ENCODE data around the gene HUS1.
A peak's percentile ranks its signal among the peaks of the same experiment; 100 is the strongest.
"Not testable (repeated sequence)": the region's sequence is repeated elsewhere in the genome, so short reads cannot be mapped to it uniquely, and the experiment has no call there.

The HUS1 gene

DNA sequence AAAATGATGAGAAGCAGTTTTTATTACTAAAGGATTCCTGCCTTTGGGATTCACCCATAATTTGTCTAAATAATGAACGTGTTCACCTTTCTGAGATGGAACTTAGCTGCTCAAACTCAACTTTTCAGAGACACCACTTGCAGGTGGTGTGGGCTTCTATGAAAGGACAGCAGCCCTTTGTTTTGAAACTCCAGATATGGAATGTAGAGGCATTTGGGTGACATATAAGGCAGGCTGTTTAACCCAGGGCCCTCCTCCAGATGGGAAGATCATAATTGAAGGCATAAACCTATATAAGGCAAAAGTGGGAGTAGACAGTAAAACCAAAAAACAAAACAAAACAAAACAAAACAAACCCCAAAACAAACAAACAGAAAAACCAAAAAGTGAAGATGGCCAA, 11.9 kb upstream of the HUS1 start:
- ChIA-PET POLR2A (interaction anchor here (1.3 to 1.5 kb wide), 2 partner anchors 97 to 119 kb away, joined by 11 to 13 read pairs; partner anchors contain the start of gene UPP1), CTCF (interaction anchor here (0.6 to 4.9 kb wide), 14 partner anchors 9 to 1785 kb away, joined by 3 to 88 read pairs (median 6); no protein-coding TSS in a partner anchor)
- Histone ChIP-seq H3K9me3 (ENCODE audit: control insufficient read depth, insufficient read depth, low read depth, low read length) (no peaks in the 10 kb centered on the region), H3K27ac (ENCODE audit: extremely low read depth, low read depth, low read length) (no peak overlapping the region), H3K4me1 (ENCODE audit: control insufficient read depth, insufficient read depth, low read length) (no peaks in the 10 kb centered on the region), H3K36me3 (ENCODE audit: control insufficient read depth in 2 of 2, insufficient read depth in 1 of 2, low read length in 2 of 2) (no peaks in the 10 kb centered on the region), H3K4me3 (ENCODE audit: low read depth, low read length) (no peak overlapping the region)
- TF ChIP-seq ZNF391 (tag by site-specific recombination; IDR thresholded peaks at IDR 0.05; ENCODE audit: borderline replicate concordance, low read depth) (no peak), ZNF335 (tag by site-specific recombination; conservative IDR thresholded peaks at IDR 0.05) (peak; percentile 76)

DNA sequence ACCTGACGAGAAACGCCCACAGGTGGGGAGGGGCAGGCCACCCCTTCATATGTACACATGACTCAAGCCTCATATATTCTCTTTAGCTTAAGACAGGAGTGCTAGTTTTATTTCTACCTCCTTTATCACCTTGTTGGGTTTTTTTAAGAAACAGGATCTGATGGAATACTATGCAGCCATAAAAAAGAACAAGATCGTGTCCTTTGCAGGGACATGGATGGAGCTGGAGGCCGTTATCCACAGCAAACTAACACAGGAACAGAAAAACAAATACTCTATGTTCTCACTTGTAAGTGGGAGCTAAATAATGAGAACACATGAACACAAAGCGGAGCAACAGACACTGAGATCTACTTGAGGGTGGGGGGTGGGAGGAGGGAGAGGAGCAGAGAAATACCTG, 11.2 kb upstream of the HUS1 start:
- Histone ChIP-seq H3K9me3 (ENCODE audit: control insufficient read depth, insufficient read depth, low read depth, low read length) (no peaks in the 10 kb centered on the region), H3K4me1 (ENCODE audit: control insufficient read depth, insufficient read depth, low read length) (no peaks in the 10 kb centered on the region), H3K27ac (ENCODE audit: extremely low read depth, low read depth, low read length) (no peak overlapping the region), H3K4me3 (ENCODE audit: low read depth, low read length) (no peak overlapping the region), H3K36me3 (ENCODE audit: control insufficient read depth in 2 of 2, insufficient read depth in 1 of 2, low read length in 2 of 2) (no peaks in the 10 kb centered on the region)
- TF ChIP-seq ZNF473 (tag by site-specific recombination; IDR thresholded peaks at IDR 0.05) (no peak), ZNF146 (tag by site-specific recombination; IDR thresholded peaks at IDR 0.05) (peak; percentile 45; the same call in 1 of the 2 replicates)
- CTCF ChIA-PET = interaction anchor here (0.7 to 4.9 kb wide), 6 partner anchors 46 to 164 kb away, joined by 3 to 88 read pairs (median 6); no protein-coding TSS in a partner anchor
- POLR2A ChIA-PET = interaction anchor here (1.3 kb wide), 1 partner anchor 102 kb away, joined by 3 read pairs; no protein-coding TSS in a partner anchor

DNA sequence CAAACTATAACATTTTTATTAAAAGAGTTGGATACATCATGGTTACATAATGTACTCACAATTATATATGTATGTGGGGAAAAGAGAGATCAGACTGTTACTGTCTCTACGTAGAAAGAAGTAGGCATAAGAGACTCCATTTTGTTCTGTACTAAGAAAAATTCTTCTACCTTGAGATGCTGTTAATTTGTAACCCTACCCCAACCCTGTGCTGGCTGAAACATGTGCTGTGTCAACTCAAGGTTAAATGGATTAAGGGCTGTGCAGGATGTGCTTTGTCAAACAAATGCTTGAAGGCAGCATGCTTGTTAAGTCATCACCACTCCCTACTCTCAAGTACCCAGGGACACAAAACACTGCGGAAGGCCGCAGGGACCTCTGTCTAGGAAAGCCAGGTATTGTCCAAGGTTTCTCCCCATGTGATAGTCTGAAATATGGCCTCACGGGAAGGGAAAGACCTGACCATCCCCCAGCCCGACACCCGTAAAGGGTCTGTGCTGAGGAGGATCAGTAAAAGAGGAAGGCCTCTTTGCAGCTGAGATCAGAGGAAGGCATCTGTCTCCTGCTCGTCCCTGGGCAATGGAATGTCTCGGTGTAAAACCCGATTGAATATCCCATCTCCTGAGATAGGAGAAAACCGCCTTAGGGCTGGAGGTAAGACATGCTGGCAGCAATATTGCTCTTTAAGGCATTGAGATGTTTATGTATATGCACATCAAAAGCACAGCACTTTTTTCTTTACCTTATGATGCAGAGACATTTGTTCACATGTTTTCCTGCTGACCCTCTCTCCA, 10.4 kb upstream of the HUS1 start:
- ChIA-PET POLR2A (interaction anchor here (1.3 kb wide), 1 partner anchor 103 kb away, joined by 3 read pairs; no protein-coding TSS in a partner anchor), CTCF (interaction anchor here (0.9 to 4.9 kb wide), 6 partner anchors 12 to 120 kb away, joined by 4 to 88 read pairs (median 6); no protein-coding TSS in a partner anchor)
- not testable (repeated sequence) for H3K4me1 ChIP-seq (ENCODE audit: control insufficient read depth, insufficient read depth, low read length); H3K36me3 ChIP-seq (ENCODE audit: control insufficient read depth in 2 of 2, insufficient read depth in 1 of 2, low read length in 2 of 2); H3K4me3 ChIP-seq (ENCODE audit: low read depth, low read length); H3K27ac ChIP-seq (ENCODE audit: extremely low read depth, low read depth, low read length); H3K9me3 ChIP-seq (ENCODE audit: control insufficient read depth, insufficient read depth, low read depth, low read length)

DNA sequence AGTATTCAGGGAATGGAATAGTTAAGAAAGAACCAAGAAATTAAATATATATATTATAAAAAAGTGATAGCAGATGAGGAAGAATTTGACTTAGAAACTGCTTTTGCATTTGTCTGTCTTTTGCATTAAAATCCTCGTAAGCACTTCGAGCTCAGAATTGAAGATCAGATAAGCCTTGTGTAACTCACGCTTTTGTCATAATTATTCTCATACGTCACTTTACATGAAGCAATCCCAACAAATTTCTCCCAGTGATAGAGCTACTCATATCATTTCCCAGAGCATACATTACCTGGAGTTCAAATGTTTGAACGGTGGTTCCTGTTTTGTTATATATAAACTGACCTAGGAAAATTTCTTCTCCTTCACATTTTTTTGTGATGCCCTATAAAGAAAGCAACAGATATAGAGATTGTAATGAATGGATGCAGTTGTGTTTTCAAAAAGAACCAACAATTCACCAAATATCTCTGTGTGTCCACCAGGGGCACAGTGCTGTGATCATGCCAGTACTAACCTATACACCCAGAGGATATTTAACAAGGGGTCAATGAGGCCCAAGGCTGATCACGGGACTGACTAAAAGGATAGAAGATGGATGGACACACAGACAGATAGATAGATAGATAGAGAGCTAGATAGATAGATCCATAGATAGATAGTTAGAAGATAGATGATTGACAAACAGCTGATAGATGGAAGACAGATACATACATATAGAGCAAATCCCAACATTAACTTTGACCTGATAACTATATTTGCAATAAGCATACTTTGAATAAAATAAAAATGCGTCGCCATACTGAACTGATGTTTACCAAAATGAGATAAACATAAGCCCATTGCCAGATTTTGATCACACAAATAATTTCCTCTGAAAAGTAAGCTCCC, 9.3 kb upstream of the HUS1 start:
- Histone ChIP-seq H3K27ac (ENCODE audit: extremely low read depth, low read depth, low read length) (no peak overlapping the region), H3K4me3 (ENCODE audit: low read depth, low read length) (no peak overlapping the region), H3K9me3 (ENCODE audit: control insufficient read depth, insufficient read depth, low read depth, low read length) (no peaks in the 10 kb centered on the region), H3K36me3 (ENCODE audit: control insufficient read depth in 2 of 2, insufficient read depth in 1 of 2, low read length in 2 of 2) (no peaks in the 10 kb centered on the region), H3K4me1 (ENCODE audit: control insufficient read depth, insufficient read depth, low read length) (no peaks in the 10 kb centered on the region)
- ChIA-PET POLR2A (interaction anchor here (1.0 kb wide), 1 partner anchor 100 kb away, joined by 5 read pairs; the partner anchor contains the start of gene UPP1), CTCF (interaction anchor here (0.5 to 2.7 kb wide), 14 partner anchors 10 to 166 kb away, joined by 3 to 17 read pairs (median 4); no protein-coding TSS in a partner anchor)
- TF ChIP-seq MYNN (tag by site-specific recombination; IDR thresholded peaks at IDR 0.05; ENCODE audit: borderline replicate concordance) (no peak), ZNF138 (tag by site-specific recombination; IDR thresholded peaks at IDR 0.05; ENCODE audit: borderline replicate concordance) (no peak)
- TF ChIP-seq, protein P1, sequence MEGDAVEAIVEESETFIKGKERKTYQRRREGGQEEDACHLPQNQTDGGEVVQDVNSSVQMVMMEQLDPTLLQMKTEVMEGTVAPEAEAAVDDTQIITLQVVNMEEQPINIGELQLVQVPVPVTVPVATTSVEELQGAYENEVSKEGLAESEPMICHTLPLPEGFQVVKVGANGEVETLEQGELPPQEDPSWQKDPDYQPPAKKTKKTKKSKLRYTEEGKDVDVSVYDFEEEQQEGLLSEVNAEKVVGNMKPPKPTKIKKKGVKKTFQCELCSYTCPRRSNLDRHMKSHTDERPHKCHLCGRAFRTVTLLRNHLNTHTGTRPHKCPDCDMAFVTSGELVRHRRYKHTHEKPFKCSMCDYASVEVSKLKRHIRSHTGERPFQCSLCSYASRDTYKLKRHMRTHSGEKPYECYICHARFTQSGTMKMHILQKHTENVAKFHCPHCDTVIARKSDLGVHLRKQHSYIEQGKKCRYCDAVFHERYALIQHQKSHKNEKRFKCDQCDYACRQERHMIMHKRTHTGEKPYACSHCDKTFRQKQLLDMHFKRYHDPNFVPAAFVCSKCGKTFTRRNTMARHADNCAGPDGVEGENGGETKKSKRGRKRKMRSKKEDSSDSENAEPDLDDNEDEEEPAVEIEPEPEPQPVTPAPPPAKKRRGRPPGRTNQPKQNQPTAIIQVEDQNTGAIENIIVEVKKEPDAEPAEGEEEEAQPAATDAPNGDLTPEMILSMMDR (tag by site-specific recombination; IDR thresholded peaks at IDR 0.05) = 0 out of 2 replicates have a peak, but pooled peaks have one; percentile 29

DNA sequence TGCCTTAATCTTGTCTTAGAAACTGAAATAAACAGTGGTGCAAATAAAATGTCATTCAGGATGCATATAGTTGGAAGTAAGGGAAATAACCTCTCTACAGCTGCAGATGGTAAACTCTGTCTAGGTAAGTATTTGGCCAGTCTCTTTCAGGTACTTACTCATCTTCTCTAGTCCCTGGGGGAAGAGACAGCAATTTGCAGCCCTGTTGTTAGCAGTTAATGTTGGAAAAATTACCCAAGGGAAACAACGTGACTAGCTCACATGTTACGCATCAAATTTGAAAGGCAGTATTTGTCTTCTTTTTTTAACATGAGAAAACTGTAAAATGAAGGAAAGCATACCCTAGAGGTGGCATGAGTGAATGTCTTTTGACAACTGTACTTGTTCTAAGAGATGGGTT, 3.2 kb upstream of the HUS1 start:
- no peaks in the 10 kb centered on the region for H3K4me1 ChIP-seq (ENCODE audit: control insufficient read depth, insufficient read depth, low read length)
- H3K4me3 ChIP-seq (ENCODE audit: low read depth, low read length) = no peak overlapping the region
- peaks cover 5 to 9% of the 10 kb centered on the region in 2 experiments; a peak in 2 of 3 replicates for H3K36me3 ChIP-seq (ENCODE audit: control insufficient read depth in 2 of 2, insufficient read depth in 1 of 2, low read length in 2 of 2)
- H3K27ac ChIP-seq (ENCODE audit: extremely low read depth, low read depth, low read length) = no peak overlapping the region
- CTCF ChIA-PET = interaction anchor here (0.6 to 2.5 kb wide), 6 partner anchors 9 to 172 kb away, joined by 3 to 13 read pairs (median 6); no protein-coding TSS in a partner anchor
- POLR2A ChIA-PET = no interaction called here
- no peaks in the 10 kb centered on the region for H3K9me3 ChIP-seq (ENCODE audit: control insufficient read depth, insufficient read depth, low read depth, low read length)
- TF ChIP-seq ZNF214 (tag by site-specific recombination; IDR thresholded peaks at IDR 0.05; ENCODE audit: borderline replicate concordance) = no peak
- no peak for TF ChIP-seq ZXDB (tag by site-specific recombination; IDR thresholded peaks at IDR 0.05)
- TF ChIP-seq ZBTB21 (tag by site-specific recombination; IDR thresholded peaks at IDR 0.05) = no peak
- TF ChIP-seq ZNF558 (tag by site-specific recombination; IDR thresholded peaks at IDR 0.05) = no peak
- no peak for TF ChIP-seq ZBTB7A (tag by site-specific recombination; IDR thresholded peaks at IDR 0.05; ENCODE audit: low read depth)
- TF ChIP-seq SALL2 (tag by site-specific recombination; IDR thresholded peaks at IDR 0.05; ENCODE audit: borderline replicate concordance) = no peak
- no peak for TF ChIP-seq GLIS2 (tag by site-specific recombination; IDR thresholded peaks at IDR 0.05)
- no peak for TF ChIP-seq ZNF16 (tag by site-specific recombination; IDR thresholded peaks at IDR 0.05; ENCODE audit: low read depth)
- no peak for TF ChIP-seq ZNF600 (tag by site-specific recombination; IDR thresholded peaks at IDR 0.05)
- TF ChIP-seq ZNF473 (tag by site-specific recombination; IDR thresholded peaks at IDR 0.05) = no peak
- TF ChIP-seq ZNF350 (tag by site-specific recombination; IDR thresholded peaks at IDR 0.05) = no peak
- no peak for TF ChIP-seq ZNF114 (tag by site-specific recombination; IDR thresholded peaks at IDR 0.05)
- no peak for TF ChIP-seq ZNF548 (tag by site-specific recombination; IDR thresholded peaks at IDR 0.05)
